GM21390 (cell line): ENCODE measurements around the gene GIMAP8.

Experiments used
- ATAC-seq: cut with Tn5 transposase; IDR thresholded peaks from one replicate; pipeline ENCODE4 v1.9.1; 2021; ENCODE audit not compliant: unreplicated experiment

The GIMAP8 gene

GRCh38 chr7:150450491-150451001 lies at the start of gene GIMAP8:
Gene GIMAP8 (plus strand): TSS chr7:150450630. CDS start chr7:150466699, 16,069 bp downstream.
- ATAC-seq: peak; percentile 37

- no peak for ATAC-seq
Observed at GRCh38 chr7:150400788-150401423, 49.5 kb upstream of the GIMAP8 start.

- no peak for ATAC-seq
Observed at GRCh38 chr7:150401424-150401790, 49.0 kb upstream of the GIMAP8 start.

GRCh38 chr7:150401861-150402631 lies 48.4 kb upstream of the GIMAP8 start:
- no peak for ATAC-seq

GRCh38 chr7:150402671-150403321 lies 47.6 kb upstream of the GIMAP8 start:
- ATAC-seq: no peak

- no peak for ATAC-seq
Observed at GRCh38 chr7:150403376-150404171, 46.9 kb upstream of the GIMAP8 start.

- no peak for ATAC-seq
Observed at GRCh38 chr7:150404172-150404804, 46.1 kb upstream of the GIMAP8 start.

- ATAC-seq: peak; percentile 51
Observed at GRCh38 chr7:150404805-150405583, 45.4 kb upstream of the GIMAP8 start.

GRCh38 chr7:150405584-150406311 lies 44.7 kb upstream of the GIMAP8 start:
- ATAC-seq: no peak

GRCh38 chr7:150406312-150406566 lies 44.2 kb upstream of the GIMAP8 start:
- no peak for ATAC-seq

GRCh38 chr7:150406567-150407421 lies 43.6 kb upstream of the GIMAP8 start:
- peak; percentile 55 for ATAC-seq

- no peak for ATAC-seq
Observed at GRCh38 chr7:150407588-150408392, 42.6 kb upstream of the GIMAP8 start.

- ATAC-seq: peak; percentile 15
Observed at GRCh38 chr7:150408393-150409299, 41.8 kb upstream of the GIMAP8 start.

- no peak for ATAC-seq
Observed at GRCh38 chr7:150409300-150410030, 41.0 kb upstream of the GIMAP8 start.

GRCh38 chr7:150410131-150410530 lies 40.3 kb upstream of the GIMAP8 start:
- no peak for ATAC-seq
